ENCODE measurements around the gene NECAP2.

- TF ChIP-seq CTCF (IDR thresholded peaks at IDR 0.05) (no peak), POLR2A (IDR thresholded peaks at IDR 0.05) (no peak)
Measured at GRCh38 chr1:16449065-16449464, 8.5 kb downstream of the NECAP2 start.
